Mesendoderm (in vitro differentiated cells): Measurements from ENCODE around the gene ABCA13.

Experiments
- DNase-seq: peaks from one replicate; pipeline ENCODE4 v3.0.0; 2013
- H2AK5ac ChIP-seq: 2 replicates; pipeline ENCODE4 v1.6.1; 2013; ENCODE audit warnings: low read length, inconsistent platforms
- H2BK120ac ChIP-seq: 2 replicates; pipeline ENCODE4 v1.6.1; 2013; ENCODE audit warnings: low read depth, mild to moderate bottlenecking, low read length, moderate library complexity, mixed read lengths
- H2BK15ac ChIP-seq: replicated peaks from 2 replicates; pipeline ENCODE4 v1.6.1; 2013; ENCODE audit warnings: low read depth, mild to moderate bottlenecking, moderate library complexity
- H2BK5ac ChIP-seq: 2 replicates; pipeline ENCODE4 v1.6.1; 2013; ENCODE audit warnings: low read length, inconsistent platforms
- H3K18ac ChIP-seq: 2 replicates; pipeline ENCODE4 v1.6.1; 2013; ENCODE audit warnings: mild to moderate bottlenecking, low read length, mixed read lengths
- H3K23ac ChIP-seq: one replicate; pipeline ENCODE4 v1.6.1; 2013; ENCODE audit warnings: low read length
- H3K27ac ChIP-seq: 2 replicates; pipeline ENCODE4 v1.5.1; 2013; ENCODE audit warnings: low read depth, mild to moderate bottlenecking, inconsistent platforms, low read length, moderate library complexity
- H3K27me3 ChIP-seq: 2 replicates; pipeline ENCODE4 v1.6.1; 2013; ENCODE audit warnings: low read length, control low read depth, mild to moderate bottlenecking, inconsistent platforms; ENCODE audit not compliant: insufficient read depth, poor library complexity
- H3K36me3 ChIP-seq: 2 replicates; pipeline ENCODE4 v1.6.1; 2013; ENCODE audit warnings: low read length, inconsistent platforms; ENCODE audit not compliant: control insufficient read depth, insufficient read depth
- H3K4ac ChIP-seq: one replicate; pipeline ENCODE4 v1.6.1; 2013; ENCODE audit warnings: low read depth, mild to moderate bottlenecking, low read length, moderate library complexity
- H3K4me1 ChIP-seq: 2 replicates; pipeline ENCODE4 v1.6.1; 2013; ENCODE audit warnings: low read depth, low read length, inconsistent platforms; ENCODE audit not compliant: control insufficient read depth
- H3K4me2 ChIP-seq: 2 replicates; pipeline ENCODE4 v1.6.1; 2013; ENCODE audit warnings: low read length
- H3K4me3 ChIP-seq: 2 replicates; pipeline ENCODE4 v1.5.1; 2013; ENCODE audit warnings: mild to moderate bottlenecking, low read length
- H3K56ac ChIP-seq: one replicate; pipeline ENCODE4 v1.6.1; 2013; ENCODE audit warnings: low read length
- H3K79me1 ChIP-seq: 2 replicates; pipeline ENCODE4 v1.6.1; 2013; ENCODE audit warnings: low read length, inconsistent platforms
- H3K79me2 ChIP-seq: 2 replicates; pipeline ENCODE4 v1.6.1; 2013; ENCODE audit warnings: mild to moderate bottlenecking, low read length; ENCODE audit not compliant: control insufficient read depth, insufficient read depth
- H3K9ac ChIP-seq: 2 replicates; pipeline ENCODE4 v1.6.1; 2013; ENCODE audit warnings: low read length, inconsistent platforms
- H4K5ac ChIP-seq: one replicate; pipeline ENCODE4 v1.6.1; 2013; ENCODE audit warnings: low read length
- H4K8ac ChIP-seq: one replicate; pipeline ENCODE4 v1.6.1; 2013; ENCODE audit warnings: low read depth, mild to moderate bottlenecking, control low read depth, low read length, moderate library complexity
- WGBS: extraction: QIAGEN DNeasy Blood & Tissue Kit; methylation state at CpG from one replicate; pipeline ENCODE4 v1.1.7; 2013; ENCODE audit warnings: low lambda C conversion rate, missing lambda C conversion rate; ENCODE audit not compliant: insufficient coverage; ENCODE audit errors: extremely low coverage; 5-methylcytosine and 5-hydroxymethylcytosine counted together

ABCA13 gene

DNA sequence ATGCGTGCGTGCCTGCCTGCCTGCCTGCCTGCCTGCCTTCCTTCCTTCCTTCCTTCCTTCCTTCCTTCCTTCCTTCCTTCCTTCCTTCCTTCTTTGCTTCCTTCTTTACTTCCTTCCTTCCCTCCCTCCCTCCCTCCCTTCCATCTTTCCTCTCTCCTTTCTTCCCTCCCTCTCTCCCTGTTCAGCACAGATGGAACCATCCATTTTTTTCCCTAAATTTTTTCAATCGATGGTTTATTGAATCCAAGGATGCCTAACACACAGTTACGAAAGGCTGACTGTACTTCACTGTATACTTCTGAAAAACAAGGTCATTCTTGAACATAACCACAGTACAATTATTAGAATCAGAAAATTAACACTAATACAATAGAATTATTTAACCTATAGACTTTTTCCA lies 53.8 kb downstream of the ABCA13 start:
- WGBS: no CpG with 5 or more reads among the region's 4 CpGs
- Histone ChIP-seq H3K56ac (no peak overlapping the region), H3K79me1 (no peaks in the 10 kb centered on the region), H3K23ac (no peak overlapping the region), H3K18ac (no peak overlapping the region), H4K5ac (no peak overlapping the region), H2BK120ac (no peak overlapping the region), H3K79me2 (no peaks in the 10 kb centered on the region), H3K27ac (no peak overlapping the region), H3K9ac (no peak overlapping the region), H2AK5ac (no peak overlapping the region), H3K27me3 (no peaks in the 10 kb centered on the region), H3K4me1 (no peaks in the 10 kb centered on the region), H3K36me3 (no peaks in the 10 kb centered on the region), H2BK5ac (no peak overlapping the region), H3K4me2 (no peak overlapping the region), H2BK15ac (no peak overlapping the region), H4K8ac (no peak overlapping the region), H3K4me3 (no peak overlapping the region), H3K4ac (no peak overlapping the region)
- DNase-seq: no peak

DNA sequence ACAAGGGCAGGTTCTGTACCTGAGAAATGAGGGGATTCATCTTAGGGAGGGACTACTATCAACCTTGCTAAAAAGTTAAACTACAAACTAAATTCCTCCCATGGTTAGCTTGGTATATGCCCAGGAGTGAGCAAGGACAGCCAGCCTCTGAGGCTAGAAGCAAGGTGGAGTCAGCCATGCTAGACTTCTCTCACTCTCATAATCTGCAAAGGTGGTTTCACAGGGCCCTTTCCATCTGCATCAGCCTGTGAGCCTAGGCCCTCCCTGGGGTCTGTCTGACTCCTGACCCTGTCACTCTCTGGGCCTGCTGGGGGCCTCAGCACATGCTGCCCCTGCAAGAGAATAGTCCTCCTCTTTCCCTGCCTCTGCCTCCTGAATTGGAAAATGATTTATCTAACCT lies 66.1 kb downstream of the ABCA13 start:
- Histone ChIP-seq H3K23ac (no peak overlapping the region), H4K8ac (no peak overlapping the region), H2BK15ac (no peak overlapping the region), H3K27me3 (no peaks in the 10 kb centered on the region), H4K5ac (no peak overlapping the region), H3K79me2 (no peaks in the 10 kb centered on the region), H3K9ac (no peak overlapping the region), H3K18ac (no peak overlapping the region), H3K4ac (no peak overlapping the region), H3K4me2 (no peak overlapping the region), H2BK120ac (no peak overlapping the region), H3K4me3 (no peak overlapping the region), H2AK5ac (no peak overlapping the region), H3K4me1 (no peaks in the 10 kb centered on the region), H2BK5ac (no peak overlapping the region), H3K79me1 (no peaks in the 10 kb centered on the region), H3K36me3 (no peaks in the 10 kb centered on the region), H3K27ac (no peak overlapping the region), H3K56ac (no peak overlapping the region)
- no peak for DNase-seq

DNA sequence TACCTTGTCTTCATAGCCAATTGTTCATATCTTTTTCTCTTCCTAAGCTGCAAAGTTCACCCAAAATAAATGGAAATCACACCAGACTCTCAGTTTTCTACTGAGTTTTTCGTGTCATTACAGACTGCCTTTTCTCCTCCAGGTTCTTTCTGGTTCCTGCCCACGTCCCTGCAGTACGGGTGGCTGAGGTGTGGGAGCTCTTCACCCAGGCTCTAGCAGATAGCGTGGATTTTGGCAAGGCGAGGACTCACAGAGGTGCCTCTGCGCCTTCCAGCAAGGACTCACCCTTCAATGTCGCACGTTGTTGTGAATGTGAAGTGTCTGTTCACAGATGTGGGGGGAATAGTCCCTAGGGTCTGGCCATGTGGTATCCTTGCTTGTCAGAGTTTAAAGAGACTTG lies 71.6 kb downstream of the ABCA13 start:
- no peak for DNase-seq
- WGBS: no CpG with 5 or more reads among the region's 8 CpGs
- Histone ChIP-seq H2AK5ac (no peak overlapping the region), H3K79me2 (no peaks in the 10 kb centered on the region), H3K27me3 (no peaks in the 10 kb centered on the region), H4K5ac (no peak overlapping the region), H2BK5ac (no peak overlapping the region), H4K8ac (no peak overlapping the region), H3K79me1 (no peaks in the 10 kb centered on the region), H3K56ac (no peak overlapping the region), H3K18ac (no peak overlapping the region), H3K9ac (no peak overlapping the region), H2BK15ac (no peak overlapping the region), H3K4ac (no peak overlapping the region), H3K4me2 (no peak overlapping the region), H2BK120ac (no peak overlapping the region), H3K23ac (no peak overlapping the region), H3K36me3 (no peaks in the 10 kb centered on the region), H3K27ac (no peak overlapping the region), H3K4me1 (no peaks in the 10 kb centered on the region), H3K4me3 (no peak overlapping the region)

DNA sequence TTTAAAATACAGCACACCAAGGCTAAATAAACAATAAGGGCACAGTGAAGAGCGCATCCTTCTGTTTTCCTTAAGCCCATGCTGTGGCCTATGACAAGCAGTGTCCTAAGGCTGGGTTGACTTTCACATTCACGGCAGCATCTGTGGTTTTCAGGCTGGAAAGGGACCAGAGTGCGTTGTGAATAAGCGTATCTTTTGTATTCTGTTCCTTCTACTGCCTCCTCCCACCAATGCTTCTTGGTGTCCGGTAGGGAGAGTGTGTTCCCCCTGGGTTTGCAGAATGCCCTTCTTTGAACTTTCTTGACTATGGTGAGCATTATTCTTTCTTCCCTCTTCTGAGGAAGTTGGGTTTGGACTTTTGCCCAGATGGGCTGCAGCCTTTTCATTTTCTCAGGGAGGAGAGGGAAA lies 73.6 kb downstream of the ABCA13 start:
- Histone ChIP-seq H3K4ac (no peak overlapping the region), H2BK5ac (no peak overlapping the region), H2BK120ac (no peak overlapping the region), H3K4me3 (no peak overlapping the region), H3K18ac (no peak overlapping the region), H3K4me2 (no peak overlapping the region), H2AK5ac (no peak overlapping the region), H2BK15ac (no peak overlapping the region), H3K56ac (no peak overlapping the region), H3K79me1 (no peaks in the 10 kb centered on the region), H3K23ac (no peak overlapping the region), H3K79me2 (no peaks in the 10 kb centered on the region), H3K36me3 (no peaks in the 10 kb centered on the region), H3K27ac (no peak overlapping the region), H3K4me1 (no peaks in the 10 kb centered on the region), H4K5ac (no peak overlapping the region), H3K9ac (no peak overlapping the region), H4K8ac (no peak overlapping the region), H3K27me3 (no peaks in the 10 kb centered on the region)
- no peak for DNase-seq
- WGBS: no CpG with 5 or more reads among the region's 5 CpGs

DNA sequence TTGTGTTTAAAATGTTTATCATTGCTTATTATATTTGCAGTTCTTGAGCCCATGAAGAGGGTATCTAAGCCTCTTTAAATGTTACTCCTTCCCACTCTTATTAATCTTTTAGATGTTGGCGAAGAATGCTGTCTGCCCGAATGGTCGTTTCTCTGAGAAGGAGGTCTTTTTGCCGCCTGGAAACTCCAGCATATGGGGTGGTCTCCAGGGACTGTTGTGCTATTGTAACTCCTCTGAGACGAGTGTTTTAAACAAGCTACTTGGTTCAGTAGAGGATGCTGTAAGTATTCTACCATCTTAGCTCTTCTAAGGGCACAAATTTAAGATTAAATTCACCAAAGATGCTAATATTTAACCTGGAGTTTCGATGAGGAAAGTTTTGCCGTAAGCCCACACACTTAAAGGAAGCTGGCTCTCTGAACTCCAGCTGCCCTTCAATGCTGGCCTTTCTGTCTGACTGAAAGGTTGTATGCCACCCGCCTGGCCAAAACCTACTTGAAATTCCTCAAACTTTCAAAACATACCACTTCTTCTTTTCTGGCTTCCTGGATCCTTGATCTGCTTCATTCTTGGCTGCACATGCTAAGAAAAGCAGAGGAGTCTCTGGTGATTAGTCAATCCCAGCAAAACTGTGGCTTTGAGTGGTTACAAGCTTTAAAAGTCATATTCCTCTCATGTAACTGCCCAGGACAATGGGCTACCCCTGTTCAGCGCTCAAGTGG lies 74.7 kb downstream of the ABCA13 start:
- no peaks in the 10 kb centered on the region for H3K36me3 ChIP-seq
- no peak overlapping the region for H2BK5ac ChIP-seq
- no peaks in the 10 kb centered on the region for H3K27me3 ChIP-seq
- no peak overlapping the region for H3K56ac ChIP-seq
- WGBS: no CpG with 5 or more reads among the region's 9 CpGs
- H2BK15ac ChIP-seq: no peak overlapping the region
- H3K23ac ChIP-seq: no peak overlapping the region
- H4K8ac ChIP-seq: no peak overlapping the region
- no peaks in the 10 kb centered on the region for H3K79me1 ChIP-seq
- no peaks in the 10 kb centered on the region for H3K4me1 ChIP-seq
- H3K4me2 ChIP-seq: no peak overlapping the region
- H4K5ac ChIP-seq: no peak overlapping the region
- no peak overlapping the region for H3K4ac ChIP-seq
- DNase-seq: no peak
- no peak overlapping the region for H2BK120ac ChIP-seq
- H3K9ac ChIP-seq: no peak overlapping the region
- H3K27ac ChIP-seq: no peak overlapping the region
- no peak overlapping the region for H2AK5ac ChIP-seq
- H3K18ac ChIP-seq: no peak overlapping the region
- H3K4me3 ChIP-seq: no peak overlapping the region
- H3K79me2 ChIP-seq: no peaks in the 10 kb centered on the region

DNA sequence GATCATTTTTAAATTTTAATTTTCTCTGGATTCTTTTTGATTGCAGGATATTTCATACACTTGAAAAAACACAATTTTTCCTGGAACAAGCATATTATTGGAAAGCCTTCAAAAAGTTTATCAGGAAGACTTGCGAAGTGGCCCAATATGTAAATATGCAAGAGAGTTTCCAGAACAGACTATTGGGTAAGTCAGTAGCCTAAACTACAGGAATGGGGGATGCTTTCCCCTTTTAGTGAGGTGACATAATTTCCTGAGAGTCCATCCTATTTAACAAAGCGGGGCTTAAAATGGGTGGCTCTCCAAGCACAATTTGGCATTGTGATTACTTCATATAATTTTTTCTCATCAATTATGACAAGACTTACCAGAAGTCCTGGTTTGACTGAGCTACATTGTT lies 77.9 kb downstream of the ABCA13 start:
- Histone ChIP-seq H3K79me2 (no peaks in the 10 kb centered on the region), H2AK5ac (no peak overlapping the region), H3K36me3 (no peaks in the 10 kb centered on the region), H3K4me3 (no peak overlapping the region), H3K27ac (no peak overlapping the region), H3K9ac (no peak overlapping the region), H3K18ac (no peak overlapping the region), H2BK120ac (no peak overlapping the region), H3K4me1 (peaks cover 1% of the 10 kb centered on the region), H3K56ac (no peak overlapping the region), H3K79me1 (no peaks in the 10 kb centered on the region), H3K4me2 (no peak overlapping the region), H3K23ac (no peak overlapping the region), H3K27me3 (no peaks in the 10 kb centered on the region), H3K4ac (no peak overlapping the region), H2BK5ac (no peak overlapping the region), H4K5ac (no peak overlapping the region), H2BK15ac (no peak overlapping the region), H4K8ac (no peak overlapping the region)
- no peak for DNase-seq
- no CpG with 5 or more reads among the region's 2 CpGs for WGBS
